Smooth muscle cell (in vitro differentiated cells): ENCODE measurements around the gene CCBE1. TPM values are rescaled to one million over a fixed set of nuclear protein-coding genes. Genes with fewer than 3 reads are reported as not detected.

Experiments used
- DNase-seq: peaks from one replicate; lab custom pipeline; 2025; ENCODE audit not compliant: unreplicated experiment; lab: John Stamatoyannopoulos, UW
- H2AFZ ChIP-seq: fragments of 200-600 bp; sonication (generic); 2 replicates; pipeline ENCODE4 v1.6.0; 2016; ENCODE audit warnings: antibody characterized with exemption, low read depth, mild to moderate bottlenecking
- H3F3A ChIP-seq: fragments of 200-600 bp; sonication (generic); 2 replicates; pipeline ENCODE4 v1.6.0; 2017; ENCODE audit warnings: antibody characterized with exemption, low read depth
- H3K27ac ChIP-seq: fragments of 200-600 bp; sonication (generic); 2 replicates; pipeline ENCODE4 v1.5.1; 2016; ENCODE audit warnings: low read depth, mild to moderate bottlenecking
- H3K27me3 ChIP-seq: fragments of 200-600 bp; sonication (generic); 2 replicates; pipeline ENCODE4 v1.6.1; 2016; ENCODE audit warnings: low read depth, mild to moderate bottlenecking
- H3K36me3 ChIP-seq: fragments of 200-600 bp; sonication (generic); 2 replicates; pipeline ENCODE4 v1.5.1; 2016; ENCODE audit warnings: low read depth
- H3K4me1 ChIP-seq: fragments of 200-600 bp; sonication (generic); 2 replicates; pipeline ENCODE4 v1.5.1; 2016; ENCODE audit warnings: low read depth
- H3K4me2 ChIP-seq: fragments of 200-600 bp; sonication (generic); 2 replicates; pipeline ENCODE4 v1.6.0; 2016; ENCODE audit warnings: mild to moderate bottlenecking
- H3K4me3 ChIP-seq: fragments of 200-600 bp; sonication (generic); 2 replicates; pipeline ENCODE4 v1.5.1; 2016; ENCODE audit warnings: mild to moderate bottlenecking
- H3K79me2 ChIP-seq: fragments of 200-600 bp; sonication (generic); 2 replicates; pipeline ENCODE4 v1.6.0; 2016; ENCODE audit warnings: low read depth, mild to moderate bottlenecking
- H3K9ac ChIP-seq: fragments of 200-600 bp; sonication (generic); 2 replicates; pipeline ENCODE4 v1.6.0; 2016; ENCODE audit warnings: low read depth
- H3K9me3 ChIP-seq: fragments of 200-600 bp; sonication (generic); replicated peaks from 2 replicates; pipeline ENCODE4 v1.5.1; 2016; ENCODE audit warnings: low read depth
- H4K20me1 ChIP-seq: fragments of 200-600 bp; sonication (generic); 2 replicates; pipeline ENCODE4 v1.6.0; 2016; ENCODE audit warnings: low read depth
- CTCF ChIP-seq: fragments of 200-600 bp; sonication (generic); IDR thresholded peaks from 2 replicates; pipeline ENCODE4 v1.5.1; 2017; ENCODE audit warnings: borderline replicate concordance, mild to moderate bottlenecking, antibody characterized with exemption; ENCODE audit not compliant: insufficient read depth, poor library complexity, severe bottlenecking
- WGBS: methylation state at CpG from one replicate; pipeline ENCODE4 v1.1.7; 2016; ENCODE audit warnings: low lambda C conversion rate; 5-methylcytosine and 5-hydroxymethylcytosine counted together
- polyA plus RNA-seq: library from polyadenylated mRNA; unstranded; fragments of >200 nt; fragmentation: Nextera tagmentation; extraction: Ambion mirVana; gene quantifications from 2 replicates; pipeline ENCODE4 v1.2.1, GENCODE V29; 2016
- total RNA-seq: library from RNA; depleted of rRNA; stranded (reverse); fragments of >200 nt; gene quantifications from 2 replicates; pipeline ENCODE4 v1.2.3, GENCODE V29; 2014

The CCBE1 gene
- total and polyA plus RNA-seq, 2 experiments from 2014 or later = 3.1 TPM; not detected in 1

GRCh38 chr18:59639821-59640220 lies 57.4 kb downstream of the CCBE1 start:
- Histone ChIP-seq H3K9ac (no peak overlapping the region), H3K36me3 (no peaks in the 10 kb centered on the region), H3K4me1 (no peaks in the 10 kb centered on the region), H3K27me3 (peaks cover 55% of the 10 kb centered on the region), H3K27ac (no peak overlapping the region), H3K4me3 (no peak overlapping the region), H2AFZ (no peak overlapping the region), H4K20me1 (no peaks in the 10 kb centered on the region), H3K4me2 (no peak overlapping the region), H3F3A (no peaks in the 10 kb centered on the region), H3K9me3 (no peaks in the 10 kb centered on the region), H3K79me2 (no peaks in the 10 kb centered on the region)
- no peak for DNase-seq
- WGBS = 59% methylated on average over 5 of the region's 5 CpGs
- no peak for TF ChIP-seq CTCF

GRCh38 chr18:59639136-59639535 lies 58.1 kb downstream of the CCBE1 start:
- peaks cover 54% of the 10 kb centered on the region for H3K27me3 ChIP-seq
- WGBS = 85% methylated on average over 2 of the region's 2 CpGs
- no peaks in the 10 kb centered on the region for H3F3A ChIP-seq
- H3K4me1 ChIP-seq = peaks cover 5% of the 10 kb centered on the region
- H3K9me3 ChIP-seq = no peaks in the 10 kb centered on the region
- no peaks in the 10 kb centered on the region for H4K20me1 ChIP-seq
- no peaks in the 10 kb centered on the region for H3K79me2 ChIP-seq
- no peak for TF ChIP-seq CTCF
- H3K27ac ChIP-seq = no peak overlapping the region
- H3K4me2 ChIP-seq = no peak overlapping the region
- H3K36me3 ChIP-seq = no peaks in the 10 kb centered on the region
- no peak overlapping the region for H3K9ac ChIP-seq
- DNase-seq = no peak
- no peak overlapping the region for H3K4me3 ChIP-seq
- no peak overlapping the region for H2AFZ ChIP-seq

- no peaks in the 10 kb centered on the region for H3K9me3 ChIP-seq
- H3K9ac ChIP-seq = no peak overlapping the region
- no peak overlapping the region for H3K4me3 ChIP-seq
- no peaks in the 10 kb centered on the region for H3K36me3 ChIP-seq
- H3K79me2 ChIP-seq = no peaks in the 10 kb centered on the region
- no peak for DNase-seq
- peaks cover 14% of the 10 kb centered on the region for H3K4me1 ChIP-seq
- H3K4me2 ChIP-seq = no peak overlapping the region
- H4K20me1 ChIP-seq = no peaks in the 10 kb centered on the region
- WGBS = 85% methylated on average over 4 of the region's 4 CpGs
- no peak overlapping the region for H2AFZ ChIP-seq
- no peaks in the 10 kb centered on the region for H3F3A ChIP-seq
- H3K27me3 ChIP-seq = peaks cover 36% of the 10 kb centered on the region
- no peak for TF ChIP-seq CTCF
- H3K27ac ChIP-seq = no peak overlapping the region
Measured at GRCh38 chr18:59633961-59634485, 63.2 kb downstream of the CCBE1 start.

- Histone ChIP-seq H3K27ac (no peak overlapping the region), H4K20me1 (no peaks in the 10 kb centered on the region), H2AFZ (no peak overlapping the region), H3K4me1 (peaks cover 14% of the 10 kb centered on the region), H3K4me2 (no peak overlapping the region), H3K79me2 (no peaks in the 10 kb centered on the region), H3K9ac (no peak overlapping the region), H3K9me3 (no peaks in the 10 kb centered on the region), H3K4me3 (no peak overlapping the region), H3K36me3 (no peaks in the 10 kb centered on the region), H3K27me3 (peaks cover 40% of the 10 kb centered on the region), H3F3A (no peaks in the 10 kb centered on the region)
- no peak for TF ChIP-seq CTCF
- DNase-seq = no peak
- 94% methylated on average over 7 of the region's 7 CpGs for WGBS
Measured at GRCh38 chr18:59633317-59633716, 63.9 kb downstream of the CCBE1 start.
